Stimulated activated CD4-positive, alpha-beta T cell treated with anti-CD3 and anti-CD28 coated beads, Interleukin-4, amount 100 ng/mL, for 1 hour (primary cell): ENCODE measurements around the gene SLC1A6.
"Not testable (repeated sequence)": the region's sequence is repeated elsewhere in the genome, so short reads cannot be mapped to it uniquely, and the experiment has no call there.

ENCODE experiments used
- DNase-seq: peaks from one replicate; pipeline ENCODE4 v3.0.0-alpha.2; 2020

SLC1A6 gene

DNA sequence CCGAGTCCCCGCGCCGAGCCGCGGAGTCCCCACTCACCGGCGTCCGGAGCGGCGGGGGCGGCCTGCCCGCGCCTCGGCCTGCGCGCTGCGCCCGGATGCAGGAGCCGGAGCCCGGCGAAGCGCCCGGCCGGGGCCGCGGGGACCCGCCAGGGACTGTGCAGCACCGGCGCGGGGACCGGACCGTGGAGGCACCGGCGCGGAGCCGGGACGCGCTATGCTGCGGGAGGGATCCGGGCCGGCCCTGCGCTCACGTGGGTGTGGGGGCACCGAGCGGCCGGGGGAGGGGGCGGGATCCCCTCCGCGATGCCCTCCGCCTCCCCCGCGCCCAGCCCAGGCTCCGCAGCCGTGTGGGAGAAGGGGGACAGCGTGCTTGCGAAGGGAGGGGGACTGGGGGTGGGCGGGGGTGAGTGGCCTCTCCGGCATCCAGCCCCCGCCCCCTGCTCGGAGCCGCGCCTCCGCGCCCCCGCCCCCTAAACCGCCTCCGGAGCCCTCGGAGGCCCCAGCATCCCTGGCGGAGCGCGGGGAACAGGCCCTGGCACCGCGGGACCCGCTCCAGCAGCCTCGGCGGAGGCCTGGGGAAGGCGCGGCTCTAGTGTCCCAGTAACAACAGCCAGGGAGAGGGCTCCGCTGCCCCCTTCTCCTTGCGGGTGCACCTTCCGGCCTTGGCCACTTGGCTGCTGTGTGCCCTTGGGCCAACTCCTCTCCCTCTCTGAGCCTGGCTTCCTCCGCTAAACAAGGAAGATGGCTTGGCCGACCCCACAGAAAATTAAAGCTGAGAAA, at the start of gene SLC1A6:
TSS of gene SLC1A6 (minus strand) at position 389 of the 780 bp plus-strand sequence. CDS start 6,954 bp downstream, outside the sequence.
- DNase-seq: no peak

DNA sequence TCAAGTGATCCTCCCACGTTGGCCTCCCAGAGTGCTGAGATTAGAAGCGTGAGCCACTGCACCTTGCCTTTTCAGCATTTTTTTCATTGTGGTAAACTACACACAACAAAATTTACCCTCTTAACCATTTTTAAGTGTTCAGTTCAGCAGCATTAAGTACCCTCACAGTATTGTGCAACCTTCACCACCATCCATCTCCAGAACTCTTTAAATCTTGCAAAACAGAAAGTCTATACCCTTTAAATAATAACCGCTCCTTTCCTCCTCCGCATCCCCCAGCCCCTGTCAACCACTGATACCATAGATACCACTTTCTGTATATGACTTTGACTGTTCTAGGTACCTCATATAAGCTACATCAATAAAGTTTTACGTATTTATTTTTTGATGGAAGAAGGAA, 48.8 kb upstream of the SLC1A6 start:
- DNase-seq: no peak

- DNase-seq: no peak
Measured at GRCh38 chr19:15025217-15025616, 45.6 kb upstream of the SLC1A6 start.

DNA sequence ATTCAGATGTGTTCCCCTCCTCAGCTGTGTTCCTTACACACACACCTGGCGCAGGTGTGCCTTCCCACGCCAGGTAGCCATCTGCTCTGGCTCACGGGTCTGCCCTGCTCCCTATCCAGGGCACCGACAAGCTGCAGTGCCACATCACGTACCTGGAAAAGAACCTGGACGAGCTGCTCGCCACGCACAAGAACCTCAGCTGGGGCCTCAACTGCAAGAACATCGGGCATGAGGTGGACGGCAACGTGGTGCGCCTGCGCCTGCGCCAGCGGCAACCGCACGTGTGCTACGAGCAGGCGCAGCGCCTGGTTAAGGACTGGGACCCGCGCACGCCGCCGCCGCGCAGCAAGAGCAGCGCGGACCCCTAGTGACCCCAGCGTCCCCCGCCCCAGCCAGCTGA, 43.1 kb upstream of the SLC1A6 start:
- DNase-seq: no peak

DNA sequence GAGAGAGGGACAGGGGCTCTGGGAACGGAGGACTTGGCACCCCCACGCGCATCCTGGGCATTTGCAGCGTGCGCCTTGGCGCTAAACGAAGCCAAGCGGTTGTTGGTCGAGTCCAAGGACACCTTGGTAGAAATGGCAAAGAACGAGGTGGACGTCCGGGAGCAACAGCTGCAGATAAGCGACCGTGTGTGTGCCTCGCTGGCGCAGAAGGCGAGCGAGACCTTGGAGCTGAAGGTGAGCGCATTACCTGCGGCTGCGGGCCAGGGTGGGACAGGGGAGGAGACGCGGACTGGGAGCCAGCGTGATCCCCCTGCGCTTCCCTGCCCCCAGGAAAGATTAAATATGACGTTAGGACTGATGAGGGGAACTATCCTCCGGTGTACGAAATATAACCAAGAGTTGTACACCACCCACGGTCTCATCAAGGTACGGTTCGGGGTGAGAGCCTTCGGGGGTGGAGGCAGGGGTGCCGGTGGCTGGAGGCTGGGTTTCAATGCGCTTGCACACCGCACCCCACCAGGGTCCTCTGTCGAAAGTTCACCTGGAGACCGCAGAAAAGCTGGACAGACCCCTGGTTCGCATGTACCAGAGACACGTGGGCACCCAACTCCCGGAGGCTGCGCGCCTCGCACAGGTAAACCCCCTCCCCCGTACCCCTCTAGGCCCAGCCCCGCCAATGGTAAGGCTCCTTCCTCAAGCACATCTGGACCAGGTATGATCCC, 41.8 kb upstream of the SLC1A6 start:
- no peak for DNase-seq

- not testable (repeated sequence) for DNase-seq
Measured at GRCh38 chr19:15018836-15019235, 39.2 kb upstream of the SLC1A6 start.

DNA sequence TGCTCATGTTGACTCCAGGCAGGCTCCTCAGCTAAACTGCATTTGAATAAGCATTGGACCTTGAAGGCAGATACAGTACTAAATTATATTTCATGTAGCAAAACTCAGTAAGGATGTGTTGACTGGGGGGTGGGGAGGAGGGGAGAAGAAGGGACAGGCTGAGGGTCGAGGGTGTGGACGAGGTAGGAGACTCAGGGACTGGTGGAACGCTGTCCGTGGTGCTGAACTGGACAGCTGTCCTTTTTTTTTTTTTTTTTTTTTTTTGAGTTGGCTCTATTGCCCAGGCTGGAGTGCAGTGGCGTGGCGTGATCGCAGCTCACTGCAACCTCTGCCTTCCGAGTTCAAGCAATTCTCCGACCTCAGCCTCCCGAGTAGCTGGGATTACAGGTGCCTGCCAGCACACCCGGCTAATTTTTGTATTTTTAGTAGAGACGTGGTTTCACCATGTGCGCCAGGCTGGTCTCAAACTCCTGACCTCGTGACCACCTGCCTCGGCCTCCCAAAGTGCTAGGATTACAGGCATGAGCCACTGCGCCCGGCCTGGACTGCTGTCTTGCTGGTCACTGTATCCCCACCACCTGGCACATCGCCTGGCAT, 36.4 kb upstream of the SLC1A6 start:
- peak; percentile 7 for DNase-seq

DNA sequence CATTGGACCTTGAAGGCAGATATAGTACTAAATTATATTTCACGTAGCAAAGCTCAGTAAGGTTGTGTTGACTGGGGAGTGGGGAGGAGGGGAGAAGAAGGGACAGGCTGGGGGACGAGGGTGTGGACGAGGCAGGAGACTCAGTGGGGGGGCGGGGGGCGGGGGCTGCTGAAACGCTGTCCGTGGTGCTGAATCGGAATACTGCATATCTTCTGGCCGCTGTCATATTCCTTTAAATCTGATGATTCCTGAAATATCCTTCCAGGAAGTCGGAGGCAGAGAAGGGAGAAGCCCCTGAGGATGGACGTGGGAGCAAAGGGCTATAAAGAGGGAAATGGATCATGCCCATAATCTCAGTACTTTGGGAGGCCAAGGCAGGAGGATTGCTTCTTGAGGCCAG, 34.9 kb upstream of the SLC1A6 start:
- no peak for DNase-seq

DNA sequence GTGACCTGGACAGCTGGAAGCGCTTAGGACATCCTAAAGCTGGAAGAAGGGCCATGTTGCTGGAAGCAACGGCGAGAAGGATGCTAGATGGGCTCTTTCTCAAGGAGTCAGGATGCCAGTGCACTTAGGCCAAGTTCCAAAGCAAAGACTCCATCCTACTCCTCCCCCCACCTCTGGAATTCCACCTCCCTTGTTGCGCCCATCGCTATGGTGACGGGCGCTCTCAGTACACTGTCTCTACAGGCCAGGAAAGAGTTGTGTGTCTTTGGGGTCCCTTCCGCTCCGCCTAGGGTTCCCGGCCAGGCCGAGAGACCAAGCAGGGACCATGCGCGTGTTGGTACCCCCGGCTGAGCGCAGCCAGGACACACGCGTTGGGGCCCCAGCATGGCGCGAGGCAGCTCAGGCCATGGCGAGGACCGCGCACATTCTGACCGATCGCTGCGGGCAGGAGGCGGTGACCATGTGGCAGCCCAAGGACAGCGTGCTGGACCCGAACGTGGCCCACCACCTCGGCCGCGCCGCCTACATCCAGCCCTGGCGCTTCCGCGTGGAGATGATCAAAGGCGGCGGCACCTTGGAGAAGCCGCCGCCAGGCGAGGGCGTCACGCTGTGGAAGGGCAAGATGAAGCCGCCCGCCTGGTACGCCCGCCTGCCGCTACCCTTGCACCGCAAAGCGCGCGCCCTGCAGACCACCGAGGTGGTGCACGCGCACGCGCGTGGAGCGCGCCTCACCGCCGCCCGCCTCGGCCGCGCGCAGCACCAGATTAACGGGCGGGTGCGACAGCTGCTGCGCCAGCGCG, 31.0 kb upstream of the SLC1A6 start:
- no peak for DNase-seq

GRCh38 chr19:15008308-15008707, 28.6 kb upstream of the SLC1A6 start:
- DNase-seq: no peak

DNA sequence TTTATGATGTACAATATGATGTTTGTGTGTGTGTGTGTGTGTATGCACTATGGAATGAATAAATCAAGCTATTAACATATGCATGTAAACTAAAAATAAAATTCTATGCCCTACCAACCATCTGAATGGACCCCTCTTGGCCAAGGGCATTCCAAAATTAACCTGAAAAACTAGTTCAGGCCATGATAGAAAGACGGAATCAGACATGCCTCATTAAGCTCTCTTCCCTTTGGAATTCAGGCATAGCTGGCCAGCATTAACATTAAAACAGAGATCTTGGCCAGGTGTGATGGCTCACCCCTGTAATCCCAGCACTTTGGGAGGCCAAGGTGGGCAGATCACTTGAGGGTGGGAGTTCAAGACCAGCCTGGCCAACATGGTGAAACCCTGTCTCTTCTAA, 18.3 kb upstream of the SLC1A6 start:
- no peak for DNase-seq

- no peak for DNase-seq
Measured at GRCh38 chr19:14992780-14993179, 13.1 kb upstream of the SLC1A6 start.

GRCh38 chr19:14985133-14985532, 5.5 kb upstream of the SLC1A6 start:
- no peak for DNase-seq

GRCh38 chr19:14978161-14978776, 1.4 kb downstream of the SLC1A6 start:
- no peak for DNase-seq

GRCh38 chr19:14977128-14977527, 2.5 kb downstream of the SLC1A6 start:
- DNase-seq: no peak

DNA sequence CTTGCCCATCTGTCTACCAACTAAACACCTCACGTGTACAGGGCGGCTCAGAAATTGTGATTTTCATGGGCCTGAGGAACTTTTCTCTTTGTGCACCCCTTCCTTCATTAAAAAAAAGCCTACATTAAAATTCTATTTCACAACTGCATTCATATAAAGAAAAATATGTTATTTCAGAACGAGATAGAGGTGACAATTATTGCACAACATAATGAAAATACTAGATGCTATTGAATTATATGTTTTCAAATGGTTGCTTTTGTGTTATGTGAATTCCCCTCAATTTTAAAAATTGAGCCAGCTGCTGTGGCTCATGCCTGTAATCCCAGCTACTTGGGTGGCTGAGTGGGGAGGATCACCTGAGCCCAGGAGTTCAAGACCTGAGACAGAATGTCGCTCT, 5.2 kb downstream of the SLC1A6 start:
- DNase-seq: no peak

GRCh38 chr19:14972676-14973075, 7.0 kb downstream of the SLC1A6 start:
- no peak for DNase-seq

DNA sequence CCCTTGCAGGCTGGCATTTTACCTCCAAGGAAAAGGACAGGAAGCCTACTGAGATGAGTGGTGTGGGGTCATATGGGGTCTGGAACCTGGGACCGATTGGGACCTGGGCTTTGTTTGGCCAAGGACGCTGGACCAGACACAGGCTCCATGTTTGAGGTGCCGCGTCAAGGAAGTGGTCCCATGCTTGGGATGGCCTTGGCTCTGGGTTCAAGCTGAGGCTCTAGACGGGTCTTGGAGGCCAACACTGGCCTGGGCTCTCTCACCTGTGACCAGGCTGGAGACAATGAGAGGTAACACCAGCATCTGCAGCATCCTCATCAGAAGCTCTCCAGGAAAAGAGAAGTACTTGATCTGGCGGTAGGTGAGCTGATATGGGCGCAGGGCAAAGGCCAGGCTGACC, 8.2 kb downstream of the SLC1A6 start:
- DNase-seq: no peak

DNA sequence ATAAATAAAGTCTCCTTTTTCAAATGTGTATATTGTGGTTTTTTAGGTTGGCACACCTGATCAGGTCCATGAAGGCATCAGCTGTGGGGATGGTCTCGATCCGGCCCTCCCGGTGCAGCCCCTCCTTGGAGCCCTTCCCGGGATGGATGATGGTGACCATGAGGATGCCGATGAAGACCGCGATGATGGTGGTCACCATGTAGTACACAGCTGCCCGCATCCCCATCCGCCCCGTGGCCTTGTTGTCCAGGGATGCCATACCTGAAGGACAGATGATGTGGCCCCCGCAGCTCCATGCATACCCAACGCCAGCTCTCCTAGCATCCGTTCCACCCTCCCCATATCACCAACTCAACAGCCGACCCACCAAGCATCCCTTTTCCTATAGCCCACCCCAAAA, 11.4 kb downstream of the SLC1A6 start:
- no peak for DNase-seq

GRCh38 chr19:14961956-14962685, 17.5 kb downstream of the SLC1A6 start:
- DNase-seq: no peak

- DNase-seq: no peak
Measured at GRCh38 chr19:14959263-14959662, 20.4 kb downstream of the SLC1A6 start.

GRCh38 chr19:14957464-14957863, 22.2 kb downstream of the SLC1A6 start:
- no peak for DNase-seq
